Pulmonary artery endothelial cell (primary cell): ENCODE measurements around the gene THRA. TPM values are rescaled to one million over a fixed set of nuclear protein-coding genes. Genes with fewer than 3 reads are reported as not detected.

Experiments used
- DNase-seq: peaks from one replicate; pipeline ENCODE4 v3.0.0-alpha.2; 2011; ENCODE audit warnings: low read depth, low spot score
- total RNA-seq: library from RNA; depleted of rRNA; stranded (reverse); fragments of >200 nt; gene quantifications from 2 replicates; pipeline ENCODE4 v1.2.3, GENCODE V29; 2014

THRA gene
- total RNA-seq, 1 donor from 2014 or later: 14.2 TPM

- DNase-seq: no peak
These were observed 2.4 kb downstream of the THRA start for GRCh38 chr17:40064971-40065768.

GRCh38 chr17:40065769-40066510, 3.2 kb downstream of the THRA start:
- DNase-seq: no peak

- DNase-seq: no peak
These were observed 4.9 kb downstream of the THRA start for GRCh38 chr17:40067710-40068109.

GRCh38 chr17:40068129-40068581, 5.4 kb downstream of the THRA start:
- DNase-seq: no peak

GRCh38 chr17:40068584-40068916, 5.8 kb downstream of the THRA start:
- no peak for DNase-seq

GRCh38 chr17:40068917-40069750, 6.4 kb downstream of the THRA start:
- DNase-seq: no peak

- no peak for DNase-seq
These were observed 7.3 kb downstream of the THRA start for GRCh38 chr17:40069751-40070708.

GRCh38 chr17:40070709-40071312, 8.0 kb downstream of the THRA start:
- DNase-seq: no peak

- no peak for DNase-seq
These were observed 8.7 kb downstream of the THRA start for GRCh38 chr17:40071313-40072039.

- DNase-seq: no peak
These were observed 9.4 kb downstream of the THRA start for GRCh38 chr17:40072040-40072734.

- no peak for DNase-seq
These were observed 10.1 kb downstream of the THRA start for GRCh38 chr17:40072735-40073346.

GRCh38 chr17:40073454-40074174, 10.8 kb downstream of the THRA start:
- DNase-seq: no peak

GRCh38 chr17:40074175-40074512, 11.4 kb downstream of the THRA start:
- no peak for DNase-seq

- DNase-seq: no peak
These were observed 12.1 kb downstream of the THRA start for GRCh38 chr17:40074871-40075200.

GRCh38 chr17:40075201-40075941, 12.6 kb downstream of the THRA start:
- no peak for DNase-seq

GRCh38 chr17:40075942-40076498, 13.3 kb downstream of the THRA start:
- no peak for DNase-seq

- DNase-seq: no peak
These were observed 13.8 kb downstream of the THRA start for GRCh38 chr17:40076591-40076990.
